WTC11 (cell line): ENCODE measurements around the gene MACROD2. TPM values are rescaled to one million over a fixed set of nuclear protein-coding genes. Genes with fewer than 3 reads are reported as not detected.

Experiments used
- ATAC-seq: fragments of 200-7000 bp; cut with Tn5 transposase; 2 replicates; pipeline ENCODE4 v1.10.0; 2021; ENCODE audit warnings: mild to moderate bottlenecking, moderate library complexity
- CTCF ChIA-PET: fragments of 300-600 bp; sonication (Branson Sonifier 250); formaldehyde crosslinking; loops from one replicate; lab custom pipeline; 2021; ENCODE audit warnings: antibody characterized with exemption; lab: Charles Lee
- POLR2A ChIA-PET: fragments of 350-600 bp; sonication (Branson Sonifier 250); formaldehyde crosslinking; loops from one replicate; lab custom pipeline; 2021; ENCODE audit warnings: antibody characterized with exemption; lab: Charles Lee
- DNase-seq: peaks from one replicate; pipeline ENCODE4 v3.0.0; 2021; ENCODE audit warnings: low spot score
- H3K27ac Mint-ChIP-seq: 2 replicates; pipeline ENCODE4 v1.8.0; 2021; ENCODE audit warnings: mixed read lengths
- H3K27me3 Mint-ChIP-seq: 2 replicates; pipeline ENCODE4 v1.8.0; 2021; ENCODE audit warnings: low read depth, mild to moderate bottlenecking, moderate library complexity, mixed read lengths
- H3K36me3 Mint-ChIP-seq: 2 replicates; pipeline ENCODE4 v1.8.0; 2021; ENCODE audit warnings: mixed read lengths
- H3K4me1 Mint-ChIP-seq: 2 replicates; pipeline ENCODE4 v1.8.0; 2022; ENCODE audit warnings: mixed read lengths
- H3K4me3 Mint-ChIP-seq: 2 replicates; pipeline ENCODE4 v1.8.0; 2021; ENCODE audit warnings: mild to moderate bottlenecking, moderate library complexity, mixed read lengths
- H3K9me3 Mint-ChIP-seq: 2 replicates; pipeline ENCODE4 v1.8.0; 2021; ENCODE audit warnings: mixed read lengths
- EMX1 ChIP-seq: fragments of 250-450 bp; sonication (Bioruptor Pico); IDR thresholded peaks from 2 replicates; pipeline ENCODE4 v1.8.0; 2021; ENCODE audit warnings: mild to moderate bottlenecking
- FOXK1 ChIP-seq: sonication (generic); formaldehyde crosslinking; IDR thresholded peaks from 2 replicates; pipeline ENCODE4 v1.8.0; 2022; ENCODE audit warnings: mild to moderate bottlenecking, moderate library complexity, missing genetic modification reagents
- GRHL2 ChIP-seq: fragments of 250-450 bp; sonication (Bioruptor Pico); IDR thresholded peaks from 2 replicates; pipeline ENCODE4 v1.8.0; 2022; ENCODE audit warnings: mild to moderate bottlenecking, moderate library complexity; ENCODE audit not compliant: insufficient replicate concordance, severe bottlenecking
- GTF2I ChIP-seq: fragments of 250-450 bp; sonication (Bioruptor Pico); conservative IDR thresholded peaks from 2 replicates; pipeline ENCODE4 v1.4.0; 2021; ENCODE audit warnings: mild to moderate bottlenecking
- HMGA2 ChIP-seq: fragments of 250-450 bp; sonication (Bioruptor Pico); IDR thresholded peaks from 2 replicates; pipeline ENCODE4 v1.4.0; 2021; ENCODE audit warnings: mild to moderate bottlenecking, moderate library complexity
- JAZF1 ChIP-seq: fragments of 250-450 bp; sonication (Bioruptor Pico); IDR thresholded peaks from 2 replicates; pipeline ENCODE4 v1.9.0; 2021; ENCODE audit warnings: moderate library complexity, mild to moderate bottlenecking, inconsistent platforms
- KAT7 ChIP-seq: sonication (generic); formaldehyde crosslinking; IDR thresholded peaks from 2 replicates; pipeline ENCODE4 v1.8.1; 2023; ENCODE audit warnings: missing genetic modification reagents, mild to moderate bottlenecking, borderline replicate concordance
- MAX ChIP-seq: sonication (generic); formaldehyde crosslinking; IDR thresholded peaks from 2 replicates; pipeline ENCODE4 v1.8.0; 2022; ENCODE audit warnings: mild to moderate bottlenecking, missing genetic modification reagents
- NFATC4 ChIP-seq: fragments of 250-450 bp; sonication (Bioruptor Pico); IDR thresholded peaks from 2 replicates; pipeline ENCODE4 v1.9.0; 2021; ENCODE audit warnings: mild to moderate bottlenecking
- OVOL2 ChIP-seq: fragments of 250-450 bp; sonication (Bioruptor Pico); IDR thresholded peaks from 2 replicates; pipeline ENCODE4 v1.9.0; 2021; ENCODE audit warnings: mild to moderate bottlenecking, borderline replicate concordance
- RELA ChIP-seq: sonication (generic); formaldehyde crosslinking; IDR thresholded peaks from 2 replicates; pipeline ENCODE4 v1.8.1; 2022; ENCODE audit warnings: missing genetic modification reagents, mild to moderate bottlenecking, borderline replicate concordance
- RORB ChIP-seq: fragments of 250-450 bp; sonication (Bioruptor Pico); IDR thresholded peaks from 2 replicates; pipeline ENCODE4 v1.9.0; 2021; ENCODE audit warnings: mild to moderate bottlenecking
- SMAD3 ChIP-seq: sonication (generic); formaldehyde crosslinking; IDR thresholded peaks from 2 replicates; pipeline ENCODE4 v1.8.0; 2022; ENCODE audit warnings: missing genetic modification reagents, mild to moderate bottlenecking, borderline replicate concordance
- SMAD4 ChIP-seq: sonication (generic); formaldehyde crosslinking; IDR thresholded peaks from 2 replicates; pipeline ENCODE4 v1.8.0; 2022; ENCODE audit warnings: mild to moderate bottlenecking, missing genetic modification reagents
- TEAD4 ChIP-seq: sonication (generic); formaldehyde crosslinking; IDR thresholded peaks from 2 replicates; pipeline ENCODE4 v1.8.0; 2022; ENCODE audit warnings: mild to moderate bottlenecking, missing genetic modification reagents
- ZBTB21 ChIP-seq: sonication (generic); formaldehyde crosslinking; IDR thresholded peaks from 2 replicates; pipeline ENCODE4 v1.8.1; 2023; ENCODE audit warnings: mild to moderate bottlenecking, missing genetic modification reagents, borderline replicate concordance
- ZBTB43 ChIP-seq: sonication (generic); formaldehyde crosslinking; IDR thresholded peaks from 2 replicates; pipeline ENCODE4 v1.8.1; 2023; ENCODE audit warnings: mild to moderate bottlenecking, missing genetic modification reagents
- ZNF232 ChIP-seq: sonication (generic); formaldehyde crosslinking; IDR thresholded peaks from 2 replicates; pipeline ENCODE4 v1.8.0; 2022; ENCODE audit warnings: mild to moderate bottlenecking, missing genetic modification reagents
- ZNF263 ChIP-seq: sonication (generic); formaldehyde crosslinking; IDR thresholded peaks from 2 replicates; pipeline ENCODE4 v1.8.1; 2022; ENCODE audit warnings: low read depth, mild to moderate bottlenecking, moderate library complexity, missing genetic modification reagents
- total RNA-seq: library from RNA; stranded (reverse); gene quantifications from 3 replicates; pipeline ENCODE4 v1.2.3, GENCODE V29; 2021
- TF ChIP-seq, protein P1 (sequence below): fragments of 200-600 bp; IDR thresholded peaks from 2 replicates; pipeline ENCODE4 v1.8.0; 2022; ENCODE audit warnings: antibody characterized with exemption
- TF ChIP-seq, protein P2 (sequence below): sonication (generic); formaldehyde crosslinking; IDR thresholded peaks from 2 replicates; pipeline ENCODE4 v1.8.0; 2023; ENCODE audit warnings: missing genetic modification reagents, mild to moderate bottlenecking, borderline replicate concordance
- TF ChIP-seq, protein P3 (sequence below): sonication (generic); formaldehyde crosslinking; IDR thresholded peaks from 2 replicates; pipeline ENCODE4 v1.8.1; 2023; ENCODE audit warnings: mild to moderate bottlenecking, missing genetic modification reagents, borderline replicate concordance
- TF ChIP-seq, protein P4 (sequence below): sonication (generic); formaldehyde crosslinking; IDR thresholded peaks from 2 replicates; pipeline ENCODE4 v1.8.0; 2022; ENCODE audit warnings: mild to moderate bottlenecking, missing genetic modification reagents
- TF ChIP-seq, protein P5 (sequence below): sonication (generic); formaldehyde crosslinking; IDR thresholded peaks from 2 replicates; pipeline ENCODE4 v1.8.1; 2022; ENCODE audit warnings: mild to moderate bottlenecking, moderate library complexity, missing genetic modification reagents

Gene MACROD2
- total RNA-seq, 1 experiment from 2014 or later, result 4.1 TPM

DNA sequence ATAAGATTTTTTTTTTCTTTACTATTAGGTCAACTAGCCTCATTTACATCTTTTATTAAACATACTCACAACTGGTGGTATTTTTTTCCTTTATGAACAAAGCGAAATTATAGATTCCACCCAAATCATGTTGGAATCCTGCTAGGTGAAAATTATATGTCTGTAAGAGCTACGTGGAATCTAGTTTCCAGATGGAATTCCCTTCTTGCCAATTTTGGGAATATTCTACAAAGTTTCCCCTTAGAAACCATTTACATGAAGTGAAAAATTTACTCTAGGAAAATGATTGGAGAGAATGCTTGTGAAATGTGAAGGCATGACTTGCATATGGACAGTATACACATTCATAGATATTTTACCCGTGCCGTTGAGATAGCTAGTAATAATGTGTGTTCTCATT, 1466.6 kb downstream of the MACROD2 start:
- TF ChIP-seq, protein P1, sequence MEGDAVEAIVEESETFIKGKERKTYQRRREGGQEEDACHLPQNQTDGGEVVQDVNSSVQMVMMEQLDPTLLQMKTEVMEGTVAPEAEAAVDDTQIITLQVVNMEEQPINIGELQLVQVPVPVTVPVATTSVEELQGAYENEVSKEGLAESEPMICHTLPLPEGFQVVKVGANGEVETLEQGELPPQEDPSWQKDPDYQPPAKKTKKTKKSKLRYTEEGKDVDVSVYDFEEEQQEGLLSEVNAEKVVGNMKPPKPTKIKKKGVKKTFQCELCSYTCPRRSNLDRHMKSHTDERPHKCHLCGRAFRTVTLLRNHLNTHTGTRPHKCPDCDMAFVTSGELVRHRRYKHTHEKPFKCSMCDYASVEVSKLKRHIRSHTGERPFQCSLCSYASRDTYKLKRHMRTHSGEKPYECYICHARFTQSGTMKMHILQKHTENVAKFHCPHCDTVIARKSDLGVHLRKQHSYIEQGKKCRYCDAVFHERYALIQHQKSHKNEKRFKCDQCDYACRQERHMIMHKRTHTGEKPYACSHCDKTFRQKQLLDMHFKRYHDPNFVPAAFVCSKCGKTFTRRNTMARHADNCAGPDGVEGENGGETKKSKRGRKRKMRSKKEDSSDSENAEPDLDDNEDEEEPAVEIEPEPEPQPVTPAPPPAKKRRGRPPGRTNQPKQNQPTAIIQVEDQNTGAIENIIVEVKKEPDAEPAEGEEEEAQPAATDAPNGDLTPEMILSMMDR, result no peak
- TF ChIP-seq SMAD4 (CRISPR knock-in tag) (no peak), KAT7 (no peak), GTF2I (no peak), RORB (CRISPR knock-in tag) (no peak), ZBTB43 (no peak), OVOL2 (CRISPR knock-in tag) (no peak), FOXK1 (CRISPR knock-in tag) (no peak), EMX1 (CRISPR knock-in tag) (no peak), TEAD4 (CRISPR knock-in tag) (no peak)
- TF ChIP-seq, protein P2, sequence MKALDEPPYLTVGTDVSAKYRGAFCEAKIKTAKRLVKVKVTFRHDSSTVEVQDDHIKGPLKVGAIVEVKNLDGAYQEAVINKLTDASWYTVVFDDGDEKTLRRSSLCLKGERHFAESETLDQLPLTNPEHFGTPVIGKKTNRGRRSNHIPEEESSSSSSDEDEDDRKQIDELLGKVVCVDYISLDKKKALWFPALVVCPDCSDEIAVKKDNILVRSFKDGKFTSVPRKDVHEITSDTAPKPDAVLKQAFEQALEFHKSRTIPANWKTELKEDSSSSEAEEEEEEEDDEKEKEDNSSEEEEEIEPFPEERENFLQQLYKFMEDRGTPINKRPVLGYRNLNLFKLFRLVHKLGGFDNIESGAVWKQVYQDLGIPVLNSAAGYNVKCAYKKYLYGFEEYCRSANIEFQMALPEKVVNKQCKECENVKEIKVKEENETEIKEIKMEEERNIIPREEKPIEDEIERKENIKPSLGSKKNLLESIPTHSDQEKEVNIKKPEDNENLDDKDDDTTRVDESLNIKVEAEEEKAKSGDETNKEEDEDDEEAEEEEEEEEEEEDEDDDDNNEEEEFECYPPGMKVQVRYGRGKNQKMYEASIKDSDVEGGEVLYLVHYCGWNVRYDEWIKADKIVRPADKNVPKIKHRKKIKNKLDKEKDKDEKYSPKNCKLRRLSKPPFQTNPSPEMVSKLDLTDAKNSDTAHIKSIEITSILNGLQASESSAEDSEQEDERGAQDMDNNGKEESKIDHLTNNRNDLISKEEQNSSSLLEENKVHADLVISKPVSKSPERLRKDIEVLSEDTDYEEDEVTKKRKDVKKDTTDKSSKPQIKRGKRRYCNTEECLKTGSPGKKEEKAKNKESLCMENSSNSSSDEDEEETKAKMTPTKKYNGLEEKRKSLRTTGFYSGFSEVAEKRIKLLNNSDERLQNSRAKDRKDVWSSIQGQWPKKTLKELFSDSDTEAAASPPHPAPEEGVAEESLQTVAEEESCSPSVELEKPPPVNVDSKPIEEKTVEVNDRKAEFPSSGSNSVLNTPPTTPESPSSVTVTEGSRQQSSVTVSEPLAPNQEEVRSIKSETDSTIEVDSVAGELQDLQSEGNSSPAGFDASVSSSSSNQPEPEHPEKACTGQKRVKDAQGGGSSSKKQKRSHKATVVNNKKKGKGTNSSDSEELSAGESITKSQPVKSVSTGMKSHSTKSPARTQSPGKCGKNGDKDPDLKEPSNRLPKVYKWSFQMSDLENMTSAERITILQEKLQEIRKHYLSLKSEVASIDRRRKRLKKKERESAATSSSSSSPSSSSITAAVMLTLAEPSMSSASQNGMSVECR (CRISPR knock-in tag), result no peak
- TF ChIP-seq, protein P3, sequence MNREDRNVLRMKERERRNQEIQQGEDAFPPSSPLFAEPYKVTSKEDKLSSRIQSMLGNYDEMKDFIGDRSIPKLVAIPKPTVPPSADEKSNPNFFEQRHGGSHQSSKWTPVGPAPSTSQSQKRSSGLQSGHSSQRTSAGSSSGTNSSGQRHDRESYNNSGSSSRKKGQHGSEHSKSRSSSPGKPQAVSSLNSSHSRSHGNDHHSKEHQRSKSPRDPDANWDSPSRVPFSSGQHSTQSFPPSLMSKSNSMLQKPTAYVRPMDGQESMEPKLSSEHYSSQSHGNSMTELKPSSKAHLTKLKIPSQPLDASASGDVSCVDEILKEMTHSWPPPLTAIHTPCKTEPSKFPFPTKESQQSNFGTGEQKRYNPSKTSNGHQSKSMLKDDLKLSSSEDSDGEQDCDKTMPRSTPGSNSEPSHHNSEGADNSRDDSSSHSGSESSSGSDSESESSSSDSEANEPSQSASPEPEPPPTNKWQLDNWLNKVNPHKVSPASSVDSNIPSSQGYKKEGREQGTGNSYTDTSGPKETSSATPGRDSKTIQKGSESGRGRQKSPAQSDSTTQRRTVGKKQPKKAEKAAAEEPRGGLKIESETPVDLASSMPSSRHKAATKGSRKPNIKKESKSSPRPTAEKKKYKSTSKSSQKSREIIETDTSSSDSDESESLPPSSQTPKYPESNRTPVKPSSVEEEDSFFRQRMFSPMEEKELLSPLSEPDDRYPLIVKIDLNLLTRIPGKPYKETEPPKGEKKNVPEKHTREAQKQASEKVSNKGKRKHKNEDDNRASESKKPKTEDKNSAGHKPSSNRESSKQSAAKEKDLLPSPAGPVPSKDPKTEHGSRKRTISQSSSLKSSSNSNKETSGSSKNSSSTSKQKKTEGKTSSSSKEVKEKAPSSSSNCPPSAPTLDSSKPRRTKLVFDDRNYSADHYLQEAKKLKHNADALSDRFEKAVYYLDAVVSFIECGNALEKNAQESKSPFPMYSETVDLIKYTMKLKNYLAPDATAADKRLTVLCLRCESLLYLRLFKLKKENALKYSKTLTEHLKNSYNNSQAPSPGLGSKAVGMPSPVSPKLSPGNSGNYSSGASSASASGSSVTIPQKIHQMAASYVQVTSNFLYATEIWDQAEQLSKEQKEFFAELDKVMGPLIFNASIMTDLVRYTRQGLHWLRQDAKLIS, result no peak
- TF ChIP-seq, protein P4, sequence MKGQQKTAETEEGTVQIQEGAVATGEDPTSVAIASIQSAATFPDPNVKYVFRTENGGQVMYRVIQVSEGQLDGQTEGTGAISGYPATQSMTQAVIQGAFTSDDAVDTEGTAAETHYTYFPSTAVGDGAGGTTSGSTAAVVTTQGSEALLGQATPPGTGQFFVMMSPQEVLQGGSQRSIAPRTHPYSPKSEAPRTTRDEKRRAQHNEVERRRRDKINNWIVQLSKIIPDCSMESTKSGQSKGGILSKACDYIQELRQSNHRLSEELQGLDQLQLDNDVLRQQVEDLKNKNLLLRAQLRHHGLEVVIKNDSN, result no peak
- DNase-seq, result no peak
- H3K9me3 Mint-ChIP-seq, result peaks cover 5% of the 10 kb centered on the region
- H3K36me3 Mint-ChIP-seq, result no peaks in the 10 kb centered on the region
- POLR2A ChIA-PET, result interaction anchor here (0.6 kb wide), 1 partner anchor 1070 kb away, joined by 7 read pairs; no protein-coding TSS in a partner anchor
- CTCF ChIA-PET, result no interaction called here
- no peak overlapping the region for H3K4me3 Mint-ChIP-seq
- H3K27ac Mint-ChIP-seq, result no peak overlapping the region
- no peak for ATAC-seq
- H3K27me3 Mint-ChIP-seq, result no peaks in the 10 kb centered on the region
- H3K4me1 Mint-ChIP-seq, result no peaks in the 10 kb centered on the region

DNA sequence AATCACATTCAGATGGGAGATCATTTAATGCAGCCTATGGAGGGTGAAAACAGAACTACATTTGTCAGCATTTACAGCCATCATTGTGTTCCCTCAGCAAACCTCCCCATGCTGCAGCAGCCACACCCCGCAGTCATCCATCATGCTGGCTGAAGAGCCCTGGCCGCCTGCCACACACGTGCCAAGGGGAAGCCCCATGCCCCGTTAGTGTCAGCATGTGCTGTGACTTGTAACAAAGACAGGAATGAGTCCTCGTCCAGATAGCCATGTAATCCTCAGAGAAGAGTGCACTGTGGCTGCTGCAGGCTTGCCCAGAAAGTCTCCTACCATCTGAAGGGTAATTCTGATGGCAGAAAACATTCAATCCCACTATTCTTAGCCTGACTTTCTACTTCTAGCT, 1480.2 kb downstream of the MACROD2 start:
- DNase-seq (no peak), ATAC-seq (no peak)
- Mint-ChIP-seq H3K4me1 (0 out of 2 replicates have a peak, but pooled peaks cover 2% of the 10 kb centered on the region), H3K27me3 (no peaks in the 10 kb centered on the region), H3K27ac (no peak overlapping the region), H3K9me3 (0 out of 2 replicates have a peak, but pooled peaks cover 1% of the 10 kb centered on the region), H3K4me3 (no peak overlapping the region), H3K36me3 (no peaks in the 10 kb centered on the region)
- POLR2A ChIA-PET, result no interaction called here
- CTCF ChIA-PET, result no interaction called here
- no peak for TF ChIP-seq ZBTB21 (CRISPR knock-in tag)
- TF ChIP-seq, protein P5, sequence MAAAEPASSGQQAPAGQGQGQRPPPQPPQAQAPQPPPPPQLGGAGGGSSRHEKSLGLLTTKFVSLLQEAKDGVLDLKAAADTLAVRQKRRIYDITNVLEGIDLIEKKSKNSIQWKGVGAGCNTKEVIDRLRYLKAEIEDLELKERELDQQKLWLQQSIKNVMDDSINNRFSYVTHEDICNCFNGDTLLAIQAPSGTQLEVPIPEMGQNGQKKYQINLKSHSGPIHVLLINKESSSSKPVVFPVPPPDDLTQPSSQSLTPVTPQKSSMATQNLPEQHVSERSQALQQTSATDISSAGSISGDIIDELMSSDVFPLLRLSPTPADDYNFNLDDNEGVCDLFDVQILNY (CRISPR knock-in tag), result no peak
- no peak for TF ChIP-seq RELA (CRISPR knock-in tag)
- TF ChIP-seq HMGA2 (CRISPR knock-in tag), result no peak
- TF ChIP-seq KAT7, result no peak
- no peak for TF ChIP-seq ZNF232 (CRISPR knock-in tag)
- TF ChIP-seq JAZF1 (CRISPR knock-in tag), result no peak
- no peak for TF ChIP-seq SMAD3 (CRISPR knock-in tag)
- no peak for TF ChIP-seq MAX (CRISPR knock-in tag)
- TF ChIP-seq ZNF263 (CRISPR knock-in tag), result no peak
- TF ChIP-seq OVOL2 (CRISPR knock-in tag), result no peak
- no peak for TF ChIP-seq FOXK1 (CRISPR knock-in tag)
- TF ChIP-seq GRHL2 (CRISPR knock-in tag), result no peak
- no peak for TF ChIP-seq NFATC4 (CRISPR knock-in tag)
